Measurements from ENCODE around the gene NLK. TPM values are rescaled to one million over a fixed set of nuclear protein-coding genes. Genes with fewer than 3 reads are reported as not detected.

The NLK gene
- total and polyA plus RNA-seq, 2 of the 13 experiments (the other 11 are each of a cell fraction or from before 2014, with no cell fraction given), result 13.4 to 14.6 TPM

DNA sequence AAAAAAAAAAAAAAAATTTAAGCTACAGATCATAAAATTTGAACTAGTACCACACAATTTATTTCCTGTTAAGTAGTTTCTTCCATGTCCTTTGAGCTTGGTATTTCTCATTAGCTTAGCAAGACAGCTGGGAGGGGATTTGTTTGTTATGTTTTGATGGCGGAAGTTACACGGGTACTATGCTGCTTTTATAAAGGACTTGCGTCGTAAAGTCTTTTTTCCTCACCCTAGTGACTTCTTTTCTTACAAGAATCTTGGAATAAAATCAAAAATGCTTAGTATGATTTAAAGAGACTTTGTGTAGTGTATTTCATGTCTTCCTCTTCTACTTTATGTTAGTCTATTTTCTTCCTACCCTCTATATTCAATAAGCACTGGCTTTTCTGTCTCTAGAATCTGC lies 89.1 kb downstream of the NLK start:
- POLR2A ChIA-PET, result no interaction called here
- Histone ChIP-seq H3K4me1 (ENCODE audit: insufficient read depth, low read length) (no peaks in the 10 kb centered on the region), H2AFZ (ENCODE audit: low read length) (no peak overlapping the region), H3K4me2 (ENCODE audit: low read depth, low read length) (no peak overlapping the region), H3K27ac (ENCODE audit: extremely low read length, insufficient read depth, low read length) (no peak overlapping the region), H3K9me3 (ENCODE audit: low read length) (no peaks in the 10 kb centered on the region), H4K20me1 (ENCODE audit: insufficient read depth, low read length) (no peaks in the 10 kb centered on the region), H3K79me2 (ENCODE audit: insufficient read depth, low read length) (no peaks in the 10 kb centered on the region), H3K4me3 (replicated peaks in 1 of 3; ENCODE audit: insufficient read depth in 1 of 3, low read depth in 2 of 3, low read length in 3 of 3) (no peak overlapping the region), H3K27me3 (ENCODE audit: control insufficient read depth in 1 of 2, insufficient read depth in 2 of 2, low read length in 2 of 2) (no peaks in the 10 kb centered on the region; a peak in 1 of 5 replicates), H3K9ac (ENCODE audit: insufficient read depth, low read depth, low read length) (no peak overlapping the region), H3K36me3 (replicated peaks in 1 of 2; ENCODE audit: control insufficient read depth in 1 of 2, insufficient read depth in 2 of 2, low read length in 2 of 2) (peaks cover 0 to 6% of the 10 kb centered on the region in 2 experiments; a peak in 2 of 5 replicates)
- CTCF ChIA-PET (ENCODE audit: low intra/inter-chr PET ratio, low total read pairs), result no interaction called here
- WGBS (ENCODE audit: low lambda C conversion rate), result over 99% methylated on average over 4 of the region's 4 CpGs
- intact Hi-C loops (cut with micrococcal nuclease; ENCODE audit: unreplicated experiment) (no loop called here), in situ Hi-C loops (cut with HindIII; ENCODE audit: extremely low pct_ligation_motif_present, low pct_unique_long_range_greater_than_20kb) (loop anchor here (25.0 kb wide), 1 partner anchor 94 kb away; the partner anchor contains the start of gene NLK)
- BruUV-seq (replicated peaks), result no TSS peak
- ATAC-seq (no peak), DNase-seq (ENCODE audit: low spot score) (no peak), FAIRE-seq (no peak)
- no peak for TF ChIP-seq NR2C2 (CRISPR knock-in tag; IDR thresholded peaks at IDR 0.05; ENCODE audit: borderline replicate concordance)
- TF ChIP-seq, protein P1, sequence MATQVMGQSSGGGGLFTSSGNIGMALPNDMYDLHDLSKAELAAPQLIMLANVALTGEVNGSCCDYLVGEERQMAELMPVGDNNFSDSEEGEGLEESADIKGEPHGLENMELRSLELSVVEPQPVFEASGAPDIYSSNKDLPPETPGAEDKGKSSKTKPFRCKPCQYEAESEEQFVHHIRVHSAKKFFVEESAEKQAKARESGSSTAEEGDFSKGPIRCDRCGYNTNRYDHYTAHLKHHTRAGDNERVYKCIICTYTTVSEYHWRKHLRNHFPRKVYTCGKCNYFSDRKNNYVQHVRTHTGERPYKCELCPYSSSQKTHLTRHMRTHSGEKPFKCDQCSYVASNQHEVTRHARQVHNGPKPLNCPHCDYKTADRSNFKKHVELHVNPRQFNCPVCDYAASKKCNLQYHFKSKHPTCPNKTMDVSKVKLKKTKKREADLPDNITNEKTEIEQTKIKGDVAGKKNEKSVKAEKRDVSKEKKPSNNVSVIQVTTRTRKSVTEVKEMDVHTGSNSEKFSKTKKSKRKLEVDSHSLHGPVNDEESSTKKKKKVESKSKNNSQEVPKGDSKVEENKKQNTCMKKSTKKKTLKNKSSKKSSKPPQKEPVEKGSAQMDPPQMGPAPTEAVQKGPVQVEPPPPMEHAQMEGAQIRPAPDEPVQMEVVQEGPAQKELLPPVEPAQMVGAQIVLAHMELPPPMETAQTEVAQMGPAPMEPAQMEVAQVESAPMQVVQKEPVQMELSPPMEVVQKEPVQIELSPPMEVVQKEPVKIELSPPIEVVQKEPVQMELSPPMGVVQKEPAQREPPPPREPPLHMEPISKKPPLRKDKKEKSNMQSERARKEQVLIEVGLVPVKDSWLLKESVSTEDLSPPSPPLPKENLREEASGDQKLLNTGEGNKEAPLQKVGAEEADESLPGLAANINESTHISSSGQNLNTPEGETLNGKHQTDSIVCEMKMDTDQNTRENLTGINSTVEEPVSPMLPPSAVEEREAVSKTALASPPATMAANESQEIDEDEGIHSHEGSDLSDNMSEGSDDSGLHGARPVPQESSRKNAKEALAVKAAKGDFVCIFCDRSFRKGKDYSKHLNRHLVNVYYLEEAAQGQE (IDR thresholded peaks at IDR 0.05; ENCODE audit: borderline replicate concordance in 1 of 2, low read depth in 1 of 2, low read length in 2 of 2), result no peak
- TF ChIP-seq ZNF350 (CRISPR knock-in tag; IDR thresholded peaks at IDR 0.05; ENCODE audit: borderline replicate concordance, low read depth), result no peak
- no peak for TF ChIP-seq ZNF775 (CRISPR knock-in tag; IDR thresholded peaks at IDR 0.05; ENCODE audit: borderline replicate concordance)
- TF ChIP-seq SP140L (CRISPR knock-in tag; IDR thresholded peaks at IDR 0.05; ENCODE audit: borderline replicate concordance), result no peak
- TF ChIP-seq THAP8 (CRISPR knock-in tag; IDR thresholded peaks at IDR 0.05; ENCODE audit: borderline replicate concordance), result no peak
- TF ChIP-seq ZNF703 (CRISPR knock-in tag; IDR thresholded peaks at IDR 0.05; ENCODE audit: borderline replicate concordance), result no peak
- no peak for TF ChIP-seq KAT8 (CRISPR knock-in tag; IDR thresholded peaks at IDR 0.05)
- no peak for TF ChIP-seq ZKSCAN8 (CRISPR knock-in tag; IDR thresholded peaks at IDR 0.05; ENCODE audit: borderline replicate concordance)
- TF ChIP-seq ZNF253 (CRISPR knock-in tag; IDR thresholded peaks at IDR 0.05; ENCODE audit: borderline replicate concordance), result no peak
- no peak for TF ChIP-seq PTBP1 (IDR thresholded peaks at IDR 0.05; ENCODE audit: low read depth, low read length, poor library complexity, severe bottlenecking)
- TF ChIP-seq ZHX1 (CRISPR knock-in tag; IDR thresholded peaks at IDR 0.05; ENCODE audit: low read depth), result no peak
- TF ChIP-seq ATRX (CRISPR knock-in tag; IDR thresholded peaks at IDR 0.05; ENCODE audit: borderline replicate concordance), result no peak
- TF ChIP-seq ZNF850 (CRISPR knock-in tag; conservative IDR thresholded peaks at IDR 0.05), result no peak
- TF ChIP-seq, protein P2, sequence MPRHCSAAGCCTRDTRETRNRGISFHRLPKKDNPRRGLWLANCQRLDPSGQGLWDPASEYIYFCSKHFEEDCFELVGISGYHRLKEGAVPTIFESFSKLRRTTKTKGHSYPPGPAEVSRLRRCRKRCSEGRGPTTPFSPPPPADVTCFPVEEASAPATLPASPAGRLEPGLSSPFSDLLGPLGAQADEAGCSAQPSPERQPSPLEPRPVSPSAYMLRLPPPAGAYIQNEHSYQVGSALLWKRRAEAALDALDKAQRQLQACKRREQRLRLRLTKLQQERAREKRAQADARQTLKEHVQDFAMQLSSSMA (CRISPR knock-in tag; IDR thresholded peaks at IDR 0.05), result no peak
- TF ChIP-seq MAFF (IDR thresholded peaks at IDR 0.05; ENCODE audit: low read depth, low read length), result no peak
- no peak for TF ChIP-seq SPEN (CRISPR knock-in tag; IDR thresholded peaks at IDR 0.05; ENCODE audit: low read depth)
